ENCODE results near the gene ODAM.

- no peak for TF ChIP-seq CTCF (IDR thresholded peaks at IDR 0.05; ENCODE audit: control extremely low read depth in 1 of 3, insufficient read depth in 1 of 3, low read depth in 1 of 3, low read length in 3 of 3)
- TF ChIP-seq ATF2 (IDR thresholded peaks at IDR 0.05; ENCODE audit: low read length) = no peak
- no peak for TF ChIP-seq POLR2A (IDR thresholded peaks at IDR 0.05; ENCODE audit: control extremely low read depth in 1 of 2, low read depth in 2 of 2, low read length in 2 of 2)
- no peak for TF ChIP-seq CHD2 (IDR thresholded peaks at IDR 0.05; ENCODE audit: low read length)
These were observed 8.1 kb downstream of the ODAM start for GRCh38 chr4:70203601-70204000.
